ENCODE measurements around the gene IGLL5. TPM values are rescaled to one million over a fixed set of nuclear protein-coding genes. Genes with fewer than 3 reads are reported as not detected.
A peak's percentile ranks its signal among the peaks of the same experiment; 100 is the strongest.

IGLL5 gene
- total and polyA plus RNA-seq, 9 of the 15 experiments (the other 6 are each of a cell fraction or from before 2014, with no cell fraction given), result not detected

DNA sequence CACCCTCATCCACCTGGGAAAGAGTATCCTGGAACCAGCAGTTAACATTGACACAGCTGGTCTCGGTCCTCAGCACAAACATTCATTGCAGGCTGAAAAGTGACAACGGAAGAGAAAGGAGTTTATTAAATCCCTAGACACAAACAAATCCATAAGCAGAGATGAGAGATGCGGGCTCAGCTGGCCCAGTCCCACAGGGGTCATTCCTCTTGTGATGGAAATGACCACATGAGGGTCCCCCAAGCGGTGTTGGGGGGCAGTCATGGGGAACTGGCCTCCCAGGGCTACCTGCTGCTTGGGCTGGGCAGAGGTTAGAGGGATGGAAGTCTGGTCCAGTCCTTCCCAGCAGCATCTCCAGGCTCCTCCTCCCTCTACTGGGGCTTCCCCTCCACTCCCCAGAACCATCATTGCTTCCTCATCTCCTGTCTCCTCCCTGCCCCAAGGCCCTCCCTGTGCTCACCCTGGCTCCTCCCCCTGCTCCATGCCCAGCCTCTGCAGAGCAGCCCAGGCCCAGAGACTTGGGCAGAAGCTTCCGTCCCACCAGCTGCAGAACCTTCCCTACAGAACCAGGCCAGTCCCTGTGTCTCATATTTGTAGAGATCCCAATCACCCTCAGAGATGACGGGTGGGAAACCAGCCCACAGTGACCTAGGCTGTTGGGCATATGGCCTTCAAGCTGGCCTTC lies 5.4 kb upstream of the IGLL5 start (continued):
- no peak for TF ChIP-seq ZBTB40 (IDR thresholded peaks at IDR 0.05)
- TF ChIP-seq ZBTB40 (CRISPR knock-in tag; IDR thresholded peaks at IDR 0.05), result peak; percentile 25; the same call in 1 of the 2 replicates

Data from K562 (cell line).